Caco-2 (cell line): ENCODE data around the gene NRXN3. TPM values are rescaled to one million over a fixed set of nuclear protein-coding genes. Genes with fewer than 3 reads are reported as not detected.

Experiments
- BruUV-seq: library from RNA; stranded (reverse); fragments of 400-500 nt; replicated peaks from 2 replicates; lab custom pipeline; 2021; lab: Mats Ljungman, UMichigan
- CTCF ChIA-PET: fragments of 300-600 bp; sonication (Branson Sonifier 250); formaldehyde crosslinking; loops from one replicate; lab custom pipeline; 2022; ENCODE audit warnings: antibody characterized with exemption; lab: Charles Lee
- POLR2A ChIA-PET: fragments of 300-600 bp; sonication (Branson Sonifier 250); formaldehyde crosslinking; loops from one replicate; lab custom pipeline; 2022; ENCODE audit warnings: antibody characterized with exemption; lab: Charles Lee
- DNase-seq, 2 experiments: peaks; one replicate each; pipeline versions ENCODE4 v3.0.0 to v3.0.0-alpha.2; 2020 to 2022
- H3K27me3 ChIP-seq: replicated peaks from 2 replicates; pipeline ENCODE4 v1.6.0; 2011; ENCODE audit warnings: low read length; ENCODE audit not compliant: control insufficient read depth, insufficient read depth
- H3K36me3 ChIP-seq: 2 replicates; pipeline ENCODE4 v1.5.1; 2011; ENCODE audit warnings: low read length; ENCODE audit not compliant: control insufficient read depth, insufficient read depth
- H3K4me1 ChIP-seq: fragments of 250-450 bp; sonication (Bioruptor Pico); 2 replicates; pipeline ENCODE4 v1.5.1; 2020; ENCODE audit warnings: mild to moderate bottlenecking
- H3K4me3 ChIP-seq: 2 replicates; pipeline ENCODE4 v1.5.1; 2011; ENCODE audit warnings: low read depth, mild to moderate bottlenecking, control low read depth, low read length
- H3K9me3 ChIP-seq: fragments of 250-450 bp; sonication (Bioruptor Pico); 2 replicates; pipeline ENCODE4 v1.5.1; 2020; ENCODE audit warnings: mild to moderate bottlenecking, moderate library complexity
- H3K27ac Mint-ChIP-seq: one replicate; pipeline ENCODE4 v1.8.0; 2022; ENCODE audit warnings: mixed read lengths; ENCODE audit not compliant: unreplicated experiment
- H3K27me3 Mint-ChIP-seq: one replicate; pipeline ENCODE4 v1.8.0; 2022; ENCODE audit warnings: mixed read lengths; ENCODE audit not compliant: insufficient read depth, unreplicated experiment
- H3K36me3 Mint-ChIP-seq: one replicate; pipeline ENCODE4 v1.8.0; 2022; ENCODE audit warnings: mild to moderate bottlenecking, mixed read lengths; ENCODE audit not compliant: insufficient read depth, unreplicated experiment
- H3K4me1 Mint-ChIP-seq: one replicate; pipeline ENCODE4 v1.8.0; 2022; ENCODE audit warnings: low read depth, mixed read lengths; ENCODE audit not compliant: unreplicated experiment
- H3K4me3 Mint-ChIP-seq: one replicate; pipeline ENCODE4 v1.8.0; 2022; ENCODE audit warnings: mild to moderate bottlenecking, moderate library complexity, mixed read lengths; ENCODE audit not compliant: unreplicated experiment
- H3K9me3 Mint-ChIP-seq: one replicate; pipeline ENCODE4 v1.8.0; 2022; ENCODE audit warnings: mixed read lengths; ENCODE audit not compliant: unreplicated experiment
- intact Hi-C: fragments of 100-400 bp; cut with micrococcal nuclease; formaldehyde crosslinking; loops from one replicate; pipeline ENCODE4 v1.10.0; 2022; ENCODE audit not compliant: unreplicated experiment
- total RNA-seq: library from RNA; stranded (reverse); gene quantifications from 2 replicates; pipeline ENCODE4 v1.2.3, GENCODE V29; 2022
- TF ChIP-seq, protein P1 (sequence below), 2 experiments: fragments of 200-600 bp in 1 of 2; IDR thresholded peaks; 1 replicate in 1 of 2; 2 replicates in 1 of 2; pipeline versions ENCODE4 v1.5.1 to v1.8.0; 2011 to 2022; ENCODE audit warnings: antibody characterized with exemption in 1 of 2, control low read depth in 1 of 2, inconsistent platforms in 1 of 2, low read depth in 1 of 2, low read length in 1 of 2, mild to moderate bottlenecking in 1 of 2, moderate library complexity in 1 of 2; ENCODE audit not compliant: insufficient read depth in 1 of 2, severe bottlenecking in 1 of 2, unreplicated experiment in 1 of 2

NRXN3 gene
- total RNA-seq, 1 experiment from 2014 or later = 12.4 TPM

DNA sequence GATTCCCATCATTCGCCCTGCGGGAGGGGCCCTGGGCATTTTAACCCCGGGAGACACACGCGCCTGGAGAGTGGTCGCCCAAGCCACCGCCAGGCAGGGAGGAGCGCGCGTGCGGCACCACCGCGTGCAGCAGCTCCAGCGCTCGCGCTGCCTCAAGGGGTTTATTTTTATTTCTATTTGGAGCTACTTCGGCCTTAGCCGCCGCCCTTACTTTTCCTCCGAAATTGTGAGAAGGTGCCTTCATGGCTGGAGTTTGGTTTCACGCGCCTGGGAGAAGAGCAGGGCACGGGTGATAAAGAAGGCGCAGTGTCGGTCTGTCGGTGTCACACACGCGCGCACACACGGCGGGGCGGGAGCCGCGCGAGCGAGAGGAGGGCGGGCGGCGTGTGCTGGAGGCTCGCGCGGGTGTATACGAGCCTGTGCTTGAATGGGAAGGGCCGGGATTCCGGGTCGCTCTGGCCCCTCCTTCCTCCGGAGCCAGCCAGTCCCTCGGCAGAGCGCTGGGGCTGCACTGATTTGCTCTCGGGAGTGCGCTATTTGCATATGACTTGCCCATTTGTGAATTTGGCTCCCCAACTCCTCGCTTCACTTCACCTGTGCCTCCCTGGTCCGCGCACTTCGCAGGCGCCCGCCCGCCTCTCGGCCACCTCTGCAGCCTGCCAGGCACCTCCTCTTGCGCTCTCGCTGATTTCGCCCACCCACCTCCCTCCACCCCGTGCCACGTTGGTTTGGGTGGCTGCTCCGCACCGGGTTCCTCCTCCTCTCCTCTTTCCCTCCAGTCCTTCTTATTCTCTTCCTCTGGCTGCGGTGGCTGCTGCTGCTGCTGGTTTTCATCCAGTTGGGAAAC, 1108.8 kb downstream of the NRXN3 start:
- peak overlapping the region; percentile 78 for H3K27ac Mint-ChIP-seq
- peaks cover 2% of the 10 kb centered on the region for H3K36me3 Mint-ChIP-seq
- peak overlapping the region; percentile 95 for H3K4me3 Mint-ChIP-seq
- H3K36me3 ChIP-seq = no peaks in the 10 kb centered on the region
- H3K27me3 ChIP-seq = no peaks in the 10 kb centered on the region
- H3K9me3 ChIP-seq = no peaks in the 10 kb centered on the region
- intact Hi-C loops = loop anchor here (1.0 to 10.0 kb wide), 5 partner anchors 20 to 274 kb away; no protein-coding TSS in a partner anchor
- BruUV-seq = no TSS peak
- H3K4me1 ChIP-seq = peaks cover 11% of the 10 kb centered on the region
- H3K27me3 Mint-ChIP-seq = peaks cover 4% of the 10 kb centered on the region
- TF ChIP-seq, protein P1, sequence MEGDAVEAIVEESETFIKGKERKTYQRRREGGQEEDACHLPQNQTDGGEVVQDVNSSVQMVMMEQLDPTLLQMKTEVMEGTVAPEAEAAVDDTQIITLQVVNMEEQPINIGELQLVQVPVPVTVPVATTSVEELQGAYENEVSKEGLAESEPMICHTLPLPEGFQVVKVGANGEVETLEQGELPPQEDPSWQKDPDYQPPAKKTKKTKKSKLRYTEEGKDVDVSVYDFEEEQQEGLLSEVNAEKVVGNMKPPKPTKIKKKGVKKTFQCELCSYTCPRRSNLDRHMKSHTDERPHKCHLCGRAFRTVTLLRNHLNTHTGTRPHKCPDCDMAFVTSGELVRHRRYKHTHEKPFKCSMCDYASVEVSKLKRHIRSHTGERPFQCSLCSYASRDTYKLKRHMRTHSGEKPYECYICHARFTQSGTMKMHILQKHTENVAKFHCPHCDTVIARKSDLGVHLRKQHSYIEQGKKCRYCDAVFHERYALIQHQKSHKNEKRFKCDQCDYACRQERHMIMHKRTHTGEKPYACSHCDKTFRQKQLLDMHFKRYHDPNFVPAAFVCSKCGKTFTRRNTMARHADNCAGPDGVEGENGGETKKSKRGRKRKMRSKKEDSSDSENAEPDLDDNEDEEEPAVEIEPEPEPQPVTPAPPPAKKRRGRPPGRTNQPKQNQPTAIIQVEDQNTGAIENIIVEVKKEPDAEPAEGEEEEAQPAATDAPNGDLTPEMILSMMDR (IDR thresholded peaks at IDR 0.05; ENCODE audit: insufficient read depth in 1 of 2, low read depth in 1 of 2, low read length in 1 of 2, severe bottlenecking in 1 of 2, unreplicated experiment in 1 of 2) = no peak
- CTCF ChIA-PET = no interaction called here
- POLR2A ChIA-PET = no interaction called here
- H3K4me3 ChIP-seq = peak overlapping the region; percentile 75
- peaks cover 28% of the 10 kb centered on the region for H3K4me1 Mint-ChIP-seq
- DNase-seq = peak; percentile 93 to 95
- no peaks in the 10 kb centered on the region for H3K9me3 Mint-ChIP-seq

DNA sequence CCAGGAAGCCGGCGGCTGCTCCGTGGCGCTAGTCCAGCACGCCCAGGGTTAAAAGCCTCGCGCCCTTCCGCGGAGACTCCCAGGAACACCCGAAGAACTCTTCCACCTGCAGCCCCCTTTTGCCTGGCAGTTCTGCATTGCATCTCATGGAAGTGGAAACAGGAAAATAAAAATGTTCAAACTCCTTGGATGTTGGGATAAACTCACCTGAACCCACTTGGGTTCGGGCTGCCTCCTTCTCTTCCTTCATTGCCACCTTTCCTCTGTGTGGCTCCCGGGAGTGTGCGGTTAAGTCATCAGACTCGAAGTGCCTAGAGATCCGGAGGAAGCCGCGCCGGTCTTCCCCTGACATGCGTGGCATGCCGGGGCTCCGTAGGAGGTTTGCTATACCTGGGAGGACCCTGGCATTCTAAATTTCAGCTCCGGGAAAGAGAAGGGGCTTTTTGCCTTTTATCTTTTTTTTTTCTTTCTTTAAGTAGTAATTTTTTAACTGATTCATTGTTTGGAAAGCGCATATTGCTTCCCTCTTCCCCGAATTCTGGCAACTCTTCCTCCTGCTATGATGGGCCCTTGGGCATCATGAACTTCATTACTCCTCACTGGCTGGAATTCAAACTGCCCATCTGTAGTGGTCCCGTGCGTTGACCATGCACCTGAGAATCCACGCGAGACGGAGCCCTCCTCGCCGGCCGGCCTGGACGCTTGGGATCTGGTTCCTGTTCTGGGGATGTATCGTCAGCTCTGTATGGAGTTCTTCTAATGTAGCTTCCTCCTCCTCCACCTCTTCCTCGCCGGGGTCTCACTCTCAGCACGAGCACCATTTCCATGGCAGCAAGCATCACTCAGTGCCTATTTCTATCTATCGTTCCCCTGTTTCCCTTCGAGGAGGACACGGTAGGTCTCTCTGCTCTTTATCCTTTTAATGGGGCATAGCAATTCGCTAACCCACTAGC, 1109.7 kb downstream of the NRXN3 start:
- ChIA-PET CTCF (no interaction called here), POLR2A (no interaction called here)
- no peaks in the 10 kb centered on the region for H3K27me3 ChIP-seq
- H3K27me3 Mint-ChIP-seq = peaks cover 4% of the 10 kb centered on the region
- peak overlapping the region; percentile 95 for H3K4me3 Mint-ChIP-seq
- peak overlapping the region; percentile 75 for H3K4me3 ChIP-seq
- peaks cover 9% of the 10 kb centered on the region for H3K36me3 Mint-ChIP-seq
- H3K9me3 Mint-ChIP-seq = no peaks in the 10 kb centered on the region
- H3K4me1 Mint-ChIP-seq = peaks cover 31% of the 10 kb centered on the region
- peak; percentile 35 to 37 for DNase-seq
- H3K36me3 ChIP-seq = no peaks in the 10 kb centered on the region
- intact Hi-C loops = loop anchor here (1.0 to 10.0 kb wide), 5 partner anchors 19 to 273 kb away; no protein-coding TSS in a partner anchor
- H3K4me1 ChIP-seq = peaks cover 14% of the 10 kb centered on the region
- BruUV-seq = TSS peak; percentile 34
- H3K9me3 ChIP-seq = no peaks in the 10 kb centered on the region
- H3K27ac Mint-ChIP-seq = peak overlapping the region; percentile 78
- TF ChIP-seq, protein P1 (IDR thresholded peaks at IDR 0.05; ENCODE audit: insufficient read depth in 1 of 2, low read depth in 1 of 2, low read length in 1 of 2, severe bottlenecking in 1 of 2, unreplicated experiment in 1 of 2) = no peak
